SW480 (cell line): ENCODE data around the gene ACVR1B.

ENCODE experiments used
- DNase-seq: peaks from one replicate; pipeline ENCODE4 v3.0.0-alpha.2; 2016; ENCODE audit warnings: low spot score

ACVR1B gene

DNA sequence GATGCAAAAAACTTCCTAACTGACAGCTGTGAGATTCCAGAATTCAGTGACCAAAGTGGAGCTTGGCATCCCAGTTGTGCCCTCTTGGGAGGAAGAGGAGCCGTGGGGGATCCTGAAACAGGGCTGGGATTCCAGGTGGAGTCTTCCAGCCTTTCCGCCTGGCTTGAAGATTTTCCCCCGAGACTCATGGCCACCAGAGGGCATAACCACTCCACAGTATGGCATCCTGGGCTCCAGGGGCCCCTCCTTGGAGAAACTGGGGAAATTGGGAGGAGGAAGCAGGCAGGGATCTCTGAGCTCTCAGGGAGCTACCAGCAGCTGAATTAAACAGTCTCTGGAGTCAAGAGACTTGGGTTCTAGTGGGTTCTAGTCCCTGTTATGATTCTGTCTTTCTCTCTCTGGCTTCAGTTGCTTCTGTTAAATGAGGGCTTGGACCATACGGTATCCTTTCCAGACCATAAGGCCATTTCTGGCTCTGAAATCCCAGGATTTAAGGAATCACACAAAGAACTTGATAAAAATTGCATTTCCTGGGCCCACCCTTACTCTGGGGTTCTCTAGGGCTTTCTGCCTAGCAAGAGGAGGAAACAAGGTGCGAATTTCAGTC, 52.6 kb downstream of the ACVR1B start:
- peak; percentile 27 for DNase-seq

DNA sequence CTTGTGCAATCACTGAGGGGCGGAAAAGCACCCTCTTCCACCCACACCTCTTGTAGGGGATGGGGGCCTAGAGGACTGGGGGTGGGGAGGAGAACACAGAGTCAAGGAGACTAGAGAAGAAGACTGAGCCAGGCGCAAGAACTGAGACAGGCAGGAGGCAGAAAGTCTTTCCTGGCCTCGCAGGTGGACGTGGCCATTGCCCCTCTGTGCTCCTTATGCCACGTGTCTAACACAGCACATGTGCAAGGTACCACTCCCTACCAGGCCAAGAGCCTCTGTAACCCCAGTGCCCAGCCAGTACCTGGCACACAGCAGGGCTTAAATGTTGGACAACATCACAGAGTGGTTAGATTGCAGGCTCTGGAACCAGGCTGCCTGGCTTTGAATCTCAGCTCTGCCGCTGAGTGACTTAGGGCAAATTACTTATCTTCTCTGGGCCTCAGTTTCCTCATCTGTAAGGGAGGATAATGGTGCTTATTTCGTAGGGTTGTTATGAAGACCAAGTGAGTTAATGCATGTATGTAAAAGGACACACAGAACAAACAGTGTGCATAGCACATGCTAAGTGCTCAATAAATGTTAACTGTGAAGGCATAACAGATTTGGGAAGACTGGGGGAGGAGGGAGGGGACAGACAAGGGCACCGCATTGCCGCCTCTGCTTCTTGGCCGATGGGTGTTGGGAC, 53.9 kb downstream of the ACVR1B start:
- DNase-seq: no peak

DNA sequence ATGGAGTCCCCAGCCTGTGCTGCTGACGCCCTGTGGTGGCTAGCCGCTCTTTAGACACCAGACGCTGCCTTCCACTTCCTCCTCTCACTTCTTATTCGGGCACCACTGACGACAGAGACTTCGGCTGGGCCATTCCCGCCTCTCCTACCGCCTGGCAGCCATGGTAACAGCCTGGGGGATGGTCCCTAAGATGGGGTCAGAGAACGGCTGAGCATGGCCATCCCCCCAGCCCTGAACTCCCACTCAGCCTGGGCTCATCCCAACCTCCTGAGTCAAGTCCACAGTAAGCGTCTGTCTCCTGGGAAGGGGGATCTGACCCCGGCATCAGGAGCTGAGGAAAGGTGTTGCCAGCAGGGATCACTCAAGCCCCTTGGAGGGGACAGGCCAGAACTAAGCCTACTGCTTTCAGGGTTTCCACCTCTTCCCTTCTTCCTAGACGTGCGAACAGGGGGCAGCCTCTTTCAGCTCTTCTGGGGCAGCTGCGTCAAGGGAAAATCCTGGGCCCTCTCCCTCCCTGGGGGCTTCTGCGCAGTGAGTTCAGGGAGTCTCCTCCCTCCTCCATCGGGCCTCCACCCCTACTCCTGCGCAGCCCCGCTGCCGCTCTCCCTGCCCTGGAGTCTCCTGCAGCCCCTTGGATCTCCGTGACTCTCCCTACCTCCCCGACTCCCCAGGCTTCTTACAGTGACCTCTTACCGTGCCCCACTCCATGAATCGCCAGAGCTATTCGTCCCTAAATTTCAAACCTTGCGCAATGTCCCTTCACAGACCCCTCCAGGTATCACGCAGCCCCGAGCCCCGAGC, 54.6 kb downstream of the ACVR1B start:
- no peak for DNase-seq

DNA sequence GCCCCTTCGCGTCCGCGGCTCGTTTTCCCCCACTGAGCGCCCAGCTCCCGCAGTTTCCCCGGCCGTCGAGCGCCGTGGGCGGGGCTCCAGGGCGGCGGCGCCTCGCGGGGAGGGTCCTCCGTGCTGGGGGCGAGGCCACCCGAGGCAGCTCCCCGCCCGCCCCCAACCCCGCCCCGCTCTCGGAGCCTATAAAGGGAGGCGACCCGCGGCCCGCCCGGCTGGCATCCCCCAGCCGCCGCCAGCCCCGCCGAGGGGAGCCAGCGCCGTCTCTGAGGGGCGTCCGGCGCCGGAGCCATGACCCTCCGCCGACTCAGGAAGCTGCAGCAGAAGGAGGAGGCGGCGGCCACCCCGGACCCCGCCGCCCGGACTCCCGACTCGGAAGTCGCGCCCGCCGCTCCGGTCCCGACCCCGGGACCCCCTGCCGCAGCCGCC, 55.2 kb downstream of the ACVR1B start, which contains the start of gene TAMALIN:
TAMALIN (plus strand) TSS at position 221 of the 432 bp plus-strand sequence; CDS start at position 295, 74 bp downstream.
- DNase-seq: no peak

DNA sequence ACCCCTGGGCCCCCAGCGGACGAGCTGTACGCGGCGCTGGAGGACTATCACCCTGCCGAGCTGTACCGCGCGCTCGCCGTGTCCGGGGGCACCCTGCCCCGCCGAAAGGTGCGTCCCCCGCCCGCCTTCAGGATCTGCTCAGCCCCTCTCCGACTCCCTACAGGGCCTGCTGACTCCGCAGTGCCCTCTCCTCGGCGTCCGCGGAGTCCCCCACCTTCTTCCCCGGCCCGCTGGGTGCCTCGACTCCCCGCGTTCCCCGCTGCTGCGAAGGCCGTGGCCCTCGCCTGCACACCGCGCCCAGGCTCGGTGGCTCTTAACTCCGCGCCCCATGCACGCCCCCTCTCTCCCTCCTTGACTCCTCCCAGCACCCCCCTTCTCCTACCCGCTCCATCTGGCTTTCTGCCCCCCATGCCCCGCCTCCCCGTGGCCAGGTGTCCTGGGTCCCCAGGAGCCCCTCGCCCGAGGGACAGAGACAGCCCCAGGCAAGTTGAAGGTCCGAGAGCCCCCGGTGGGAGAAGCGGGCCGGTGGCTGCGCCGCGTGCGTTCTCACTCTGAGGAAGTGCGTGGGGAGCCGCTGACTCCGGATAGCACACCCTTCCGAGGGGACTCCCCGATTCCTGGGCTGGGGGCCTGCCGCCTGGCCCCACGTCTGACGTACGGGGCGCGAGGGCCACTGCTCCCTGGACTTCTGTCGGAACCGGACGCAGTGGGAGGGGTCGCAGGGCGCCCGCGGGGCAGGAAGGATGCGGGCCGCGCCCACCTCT, 55.8 kb downstream of the ACVR1B start:
- no peak for DNase-seq

DNA sequence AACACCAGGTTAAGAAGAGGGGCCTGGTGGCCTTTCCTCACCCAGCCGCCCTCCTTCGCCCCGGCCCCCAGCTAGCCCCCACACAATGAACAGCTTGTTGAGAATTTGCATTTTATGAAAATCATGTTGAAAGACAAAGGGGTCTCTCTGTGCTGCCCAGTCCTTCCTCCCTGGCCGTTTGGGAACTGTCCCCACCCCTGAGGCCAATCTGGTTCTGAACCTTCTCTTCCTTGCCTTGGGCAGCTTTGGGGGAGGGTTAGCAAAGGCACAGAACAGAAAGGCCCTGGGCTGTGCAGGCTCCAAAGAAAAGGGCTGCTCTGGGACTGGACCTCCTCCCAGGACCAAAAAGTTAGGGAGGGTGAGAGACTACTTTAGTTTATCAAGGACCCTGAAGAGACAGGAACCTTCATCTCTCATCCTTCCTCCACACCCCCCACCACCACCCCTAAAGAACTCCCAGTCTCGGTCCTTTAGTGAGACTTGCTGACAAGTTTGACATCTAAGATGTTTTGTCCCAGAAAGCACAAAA, 56.5 kb downstream of the ACVR1B start:
- DNase-seq: no peak

DNA sequence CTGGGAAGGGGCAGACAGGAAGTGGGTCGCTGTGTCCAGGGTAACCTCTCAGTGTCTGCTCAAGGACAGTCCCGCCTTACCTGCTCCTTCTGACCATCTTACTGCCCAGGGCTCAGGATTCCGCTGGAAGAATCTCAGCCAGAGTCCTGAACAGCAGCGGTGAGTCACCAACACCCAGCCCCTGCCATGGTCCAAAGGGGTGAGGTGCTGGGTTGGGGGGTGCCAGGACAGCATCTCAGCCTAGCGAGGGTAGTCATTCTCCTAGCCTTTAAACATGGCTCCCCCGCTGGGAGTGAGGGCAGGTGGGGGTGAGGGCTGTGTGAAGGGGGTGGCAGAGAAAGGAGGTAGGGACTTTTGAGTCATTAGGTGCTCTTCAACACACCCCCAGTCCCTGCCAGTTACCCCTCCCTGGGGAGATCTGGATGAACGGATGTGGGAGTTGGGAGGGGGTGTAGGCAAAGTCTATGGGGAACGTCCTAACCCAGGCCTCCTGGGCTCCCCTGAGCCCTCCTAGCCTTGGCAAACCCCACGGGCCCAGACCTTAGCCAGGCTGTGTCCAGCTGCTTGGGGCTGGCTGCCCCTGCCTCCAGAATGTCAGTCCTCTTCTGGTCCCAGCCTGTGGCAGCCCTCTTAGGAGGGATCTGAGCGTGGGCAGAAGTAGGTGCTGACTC, 57.7 kb downstream of the ACVR1B start:
- DNase-seq: no peak

DNA sequence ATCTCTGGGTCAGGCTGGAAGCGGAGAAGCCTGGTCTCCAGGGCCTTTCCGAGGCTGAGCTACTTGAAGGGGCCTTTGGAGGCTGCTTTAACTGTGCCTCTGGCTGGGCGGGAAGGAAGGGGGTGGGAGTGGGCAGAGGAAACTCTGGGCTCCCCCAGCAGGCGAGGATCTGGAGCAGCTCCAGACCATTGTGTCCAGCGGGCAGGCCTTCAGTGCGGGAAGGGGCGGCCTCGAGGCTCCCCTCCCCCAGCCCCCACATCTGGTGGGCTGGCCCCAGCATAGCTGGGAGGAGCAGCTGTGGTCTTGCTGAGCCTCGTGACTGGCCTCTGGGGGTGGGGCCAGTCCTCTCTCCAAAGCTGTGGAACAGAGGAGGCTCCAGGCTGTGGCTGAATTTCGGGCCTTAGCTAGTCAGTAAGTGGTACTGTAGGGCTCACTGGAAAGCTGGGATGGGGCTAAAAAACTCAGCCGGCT, 58.7 kb downstream of the ACVR1B start:
- peak; percentile 29 for DNase-seq

DNA sequence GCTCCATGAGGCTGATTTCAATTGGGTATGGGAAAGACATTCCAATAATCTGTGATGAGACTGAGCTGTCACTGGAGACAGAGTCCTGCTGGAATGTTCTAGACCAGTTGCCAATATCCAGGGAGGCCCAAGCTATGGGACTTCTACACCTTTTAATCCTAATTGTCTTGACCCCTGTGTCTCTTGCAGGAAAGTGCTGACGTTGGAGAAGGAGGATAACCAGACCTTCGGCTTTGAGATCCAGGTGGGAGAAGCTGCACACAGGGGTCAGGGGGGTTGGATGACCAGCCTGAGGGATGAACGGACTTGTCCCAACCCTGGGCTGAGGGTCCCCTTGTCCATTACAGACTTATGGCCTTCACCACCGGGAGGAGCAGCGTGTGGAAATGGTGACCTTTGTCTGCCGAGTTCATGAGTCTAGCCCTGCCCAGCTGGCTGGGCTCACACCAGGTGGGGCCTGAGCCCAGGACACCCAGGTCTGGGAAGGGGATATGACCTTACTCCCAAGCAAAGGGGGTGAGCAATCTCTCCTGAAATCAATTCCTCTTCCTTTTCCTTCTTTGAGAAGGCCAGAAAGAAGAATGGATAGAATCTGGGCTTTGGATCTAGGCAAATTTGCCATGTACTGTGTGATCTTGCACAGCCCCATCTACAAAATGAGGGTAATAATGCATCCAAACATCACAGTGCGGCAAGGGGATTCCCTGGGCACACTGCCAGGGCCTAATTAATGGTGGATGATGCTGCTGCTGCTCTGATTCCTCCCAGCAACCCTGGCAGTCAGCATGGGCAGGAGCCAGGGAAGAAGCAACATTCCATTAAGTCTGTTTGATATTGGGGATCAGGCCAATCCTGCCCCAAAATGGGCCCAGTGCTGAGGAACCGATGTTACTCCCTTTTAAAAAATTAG, 59.4 kb downstream of the ACVR1B start:
- DNase-seq: no peak

DNA sequence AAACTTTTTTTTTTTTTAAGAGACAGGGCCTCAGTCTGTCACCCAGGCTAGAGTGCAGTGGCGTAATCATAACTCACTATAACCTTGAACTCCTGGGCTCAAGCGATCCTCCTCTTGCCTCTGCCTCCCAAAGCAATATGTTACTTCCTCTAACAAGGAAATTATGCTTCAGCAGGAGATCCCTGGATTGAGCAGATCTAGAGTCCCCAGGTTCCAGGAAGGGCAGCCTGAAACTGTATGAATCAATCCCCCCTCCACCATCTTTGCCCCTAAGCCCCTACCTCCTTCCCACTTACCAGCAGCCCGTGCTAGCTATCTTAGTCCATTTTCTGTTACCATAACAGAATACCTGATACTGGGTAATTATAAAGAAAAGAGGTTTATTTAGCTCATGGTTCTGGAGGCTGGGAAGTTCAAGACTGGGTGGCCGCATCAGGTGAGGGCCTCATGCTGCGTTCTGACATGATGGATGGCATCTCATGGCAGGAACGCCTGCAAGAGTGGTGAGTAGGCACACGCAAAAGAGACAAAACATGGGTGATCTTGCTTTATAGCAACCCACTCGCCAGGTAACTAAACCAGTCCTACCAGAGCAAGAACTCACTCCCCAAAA, 60.2 kb downstream of the ACVR1B start:
- no peak for DNase-seq

DNA sequence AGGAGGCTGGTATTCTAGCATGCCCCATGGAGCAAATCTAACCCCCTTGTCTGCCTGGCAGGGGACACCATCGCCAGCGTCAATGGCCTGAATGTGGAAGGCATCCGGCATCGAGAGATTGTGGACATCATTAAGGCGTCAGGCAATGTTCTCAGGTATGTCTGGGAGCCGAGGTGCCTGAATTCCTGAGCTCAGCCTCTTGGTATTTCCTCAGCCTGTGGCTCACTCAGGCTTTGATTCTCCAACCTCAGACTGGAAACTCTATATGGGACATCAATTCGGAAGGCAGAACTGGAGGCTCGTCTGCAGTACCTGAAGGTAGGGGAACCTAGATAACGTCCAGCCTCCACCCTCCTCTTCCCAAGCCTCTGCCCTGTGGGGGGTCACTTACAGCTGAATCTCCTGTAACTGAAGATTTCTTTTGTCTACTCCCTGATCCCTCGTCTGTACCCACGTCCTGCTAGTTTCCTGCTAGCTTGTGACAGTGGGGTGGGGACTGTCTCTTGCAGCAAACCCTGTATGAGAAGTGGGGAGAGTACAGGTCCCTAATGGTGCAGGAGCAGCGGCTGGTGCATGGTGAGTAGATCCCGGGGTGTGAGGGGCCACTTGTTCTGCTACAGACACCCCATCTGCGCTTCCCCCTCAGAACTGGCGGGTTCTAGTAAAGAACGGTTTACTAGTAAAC, 62.3 kb downstream of the ACVR1B start:
- no peak for DNase-seq

DNA sequence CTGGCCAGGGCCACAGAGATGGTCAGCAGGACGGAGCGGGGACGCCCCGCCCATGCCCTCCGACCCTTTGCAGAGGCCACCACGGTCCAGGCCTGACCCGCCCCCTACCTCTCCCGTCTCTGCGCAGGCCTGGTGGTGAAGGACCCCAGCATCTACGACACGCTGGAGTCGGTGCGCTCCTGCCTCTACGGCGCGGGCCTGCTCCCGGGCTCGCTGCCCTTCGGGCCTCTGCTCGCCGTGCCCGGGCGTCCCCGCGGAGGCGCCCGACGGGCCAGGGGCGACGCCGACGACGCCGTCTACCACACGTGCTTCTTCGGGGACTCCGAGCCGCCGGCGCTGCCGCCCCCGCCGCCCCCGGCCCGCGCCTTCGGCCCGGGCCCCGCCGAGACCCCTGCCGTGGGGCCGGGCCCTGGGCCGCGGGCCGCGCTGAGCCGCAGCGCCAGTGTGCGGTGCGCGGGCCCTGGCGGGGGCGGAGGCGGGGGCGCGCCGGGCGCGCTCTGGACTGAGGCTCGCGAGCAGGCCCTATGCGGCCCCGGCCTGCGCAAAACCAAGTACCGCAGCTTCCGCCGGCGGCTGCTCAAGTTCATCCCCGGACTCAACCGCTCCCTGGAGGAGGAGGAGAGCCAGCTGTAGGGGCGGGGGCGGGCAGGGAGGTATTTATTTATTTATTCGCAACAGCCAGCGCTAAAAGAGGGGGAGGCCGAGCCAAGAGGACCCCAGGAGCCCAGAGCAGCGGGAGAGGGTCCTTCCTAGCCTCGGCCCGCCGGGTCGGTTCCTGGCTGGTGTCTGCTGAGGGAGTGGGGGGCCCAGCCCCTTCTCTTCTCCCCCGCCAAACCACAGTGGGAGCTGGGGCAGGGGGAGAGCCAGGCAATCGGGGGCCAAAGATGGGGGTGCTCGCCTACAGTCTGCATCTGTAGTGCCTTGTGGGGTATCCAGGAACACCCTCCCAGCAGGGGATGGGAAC, 63.4 kb downstream of the ACVR1B start:
- no peak for DNase-seq

DNA sequence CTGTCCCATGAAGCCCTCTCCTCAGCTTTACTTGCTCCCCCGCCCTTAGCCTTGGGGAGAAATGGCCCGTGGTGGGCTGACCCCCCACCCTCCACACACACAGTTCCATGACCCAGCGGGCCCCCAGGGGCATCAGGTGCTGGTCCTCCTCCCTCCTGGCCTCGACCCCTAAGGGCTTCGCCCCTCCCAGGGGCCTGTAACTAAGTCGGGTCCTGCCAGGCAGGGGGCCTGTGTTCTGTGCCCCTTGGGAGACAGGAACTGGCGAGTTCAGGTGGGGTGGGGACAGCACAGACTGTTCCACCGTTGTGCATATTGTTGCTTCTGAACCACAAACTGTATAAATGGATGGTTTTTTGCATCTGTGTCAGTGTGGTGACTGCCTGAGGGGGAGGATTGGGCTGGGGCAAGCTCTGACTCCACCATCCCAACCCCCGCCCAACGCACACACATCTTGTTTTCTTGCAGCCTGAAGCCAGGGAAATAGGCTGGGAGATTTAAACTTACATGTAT, 64.1 kb downstream of the ACVR1B start:
- DNase-seq: no peak

DNA sequence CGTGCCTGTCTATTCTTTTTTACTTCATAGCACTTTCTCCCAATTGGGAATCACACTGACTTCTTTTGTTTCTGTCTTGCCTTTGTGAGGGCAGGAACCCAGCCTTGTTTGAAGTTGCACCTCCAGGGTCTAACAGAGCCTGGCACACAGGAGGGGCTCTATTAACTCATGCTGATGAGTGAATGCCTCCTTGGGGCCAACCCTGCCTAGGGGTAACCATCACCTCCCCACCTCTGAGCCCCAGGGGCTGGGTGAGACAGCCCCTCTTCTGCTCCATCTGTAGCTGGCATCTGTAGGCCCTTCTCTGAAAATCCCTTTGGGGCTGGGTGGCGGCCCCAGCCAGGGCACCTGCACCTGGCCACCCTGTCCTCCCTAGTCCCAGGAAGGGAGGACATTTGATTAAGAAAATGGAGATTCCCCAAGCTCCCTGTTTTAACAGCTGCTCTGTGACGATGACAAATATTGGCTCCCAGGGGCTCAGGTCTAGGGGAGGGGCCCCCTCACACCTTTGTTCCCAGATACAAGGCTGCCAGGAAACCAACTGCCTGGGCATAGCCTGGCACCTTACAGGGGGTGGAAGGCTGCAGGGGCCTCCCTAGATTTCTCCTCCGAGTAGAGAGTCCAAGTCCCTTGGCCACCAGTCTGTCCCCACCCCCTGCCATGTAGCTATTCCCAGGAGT, 67.1 kb downstream of the ACVR1B start:
- DNase-seq: no peak

DNA sequence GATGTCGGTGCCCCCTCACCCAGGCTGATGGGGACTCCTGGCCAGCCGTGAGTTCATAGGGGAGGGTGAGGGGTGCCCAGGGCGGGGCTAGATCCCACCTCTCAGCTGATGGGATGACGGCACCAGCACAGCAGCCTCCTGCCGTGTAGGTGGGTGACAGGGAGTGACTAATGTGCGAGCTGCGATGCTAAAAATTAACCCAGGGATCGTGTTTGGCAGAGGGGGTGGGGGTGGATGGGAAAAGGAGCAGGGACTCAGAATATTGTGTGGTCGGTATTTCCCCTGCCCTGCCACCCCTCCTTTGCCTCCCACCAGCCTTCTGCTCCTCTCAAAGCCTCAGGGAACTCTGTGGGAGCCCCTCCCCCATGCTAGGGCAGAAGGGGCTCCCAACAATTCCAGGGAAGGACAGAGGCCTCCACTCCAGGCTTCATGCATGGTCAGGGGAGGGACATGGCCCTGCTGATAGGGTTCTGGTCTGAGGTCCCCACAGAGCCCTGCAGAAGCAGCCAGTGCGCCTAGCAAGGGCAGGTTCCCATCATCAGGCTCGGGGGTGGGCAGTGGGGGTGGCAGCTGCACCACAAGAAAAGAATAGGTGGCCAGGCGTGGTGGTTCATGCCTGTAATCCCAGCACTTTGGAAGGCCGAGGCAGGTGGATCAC, 67.7 kb downstream of the ACVR1B start:
- no peak for DNase-seq

DNA sequence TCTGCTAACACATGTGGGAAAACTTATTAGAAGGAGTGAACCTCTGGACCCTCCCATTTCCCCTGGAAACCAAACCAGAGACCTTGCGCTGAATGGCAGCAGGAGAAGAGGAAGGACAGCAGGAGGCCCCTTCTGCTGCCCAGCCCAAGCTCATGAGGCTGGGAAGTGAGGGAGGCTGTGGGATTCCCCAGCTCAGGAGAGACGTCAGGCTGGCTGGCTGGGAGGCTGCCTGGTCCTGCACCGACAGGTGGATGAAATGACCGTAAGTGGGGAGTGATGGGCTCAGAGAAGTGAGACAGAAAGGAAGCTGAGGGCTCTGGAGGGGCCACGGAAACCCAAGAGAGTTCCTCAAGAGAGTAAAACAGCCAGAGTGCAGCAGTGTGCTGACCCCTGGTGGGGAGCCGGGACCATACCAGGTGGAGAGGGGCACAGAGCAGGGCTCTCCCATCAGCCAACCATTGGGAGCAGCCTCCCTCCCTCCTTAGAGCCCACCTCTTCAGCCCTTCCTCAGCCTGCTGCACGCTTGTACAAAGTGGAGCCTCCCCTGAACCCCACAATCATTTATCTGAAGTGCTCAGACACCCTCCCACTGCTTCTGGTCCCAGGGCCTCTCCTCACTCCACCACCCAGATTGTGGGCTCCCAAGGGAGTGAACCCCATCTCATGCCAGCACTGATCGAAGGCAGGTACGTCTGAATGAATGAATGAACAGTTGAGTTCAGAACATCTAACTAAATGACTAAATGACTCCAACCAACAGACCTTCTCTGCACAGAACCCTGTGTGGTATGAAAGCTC, 69.2 kb downstream of the ACVR1B start:
- peak; percentile 54 for DNase-seq
